GM21619 (cell line): ENCODE measurements around the gene C20orf173.

Experiments
- ATAC-seq: cut with Tn5 transposase; IDR thresholded peaks from one replicate; pipeline ENCODE4 v1.9.1; 2021; ENCODE audit not compliant: unreplicated experiment

C20orf173 gene

GRCh38 chr20:35508493-35509218, 20.8 kb downstream of the C20orf173 start:
- no peak for ATAC-seq

DNA sequence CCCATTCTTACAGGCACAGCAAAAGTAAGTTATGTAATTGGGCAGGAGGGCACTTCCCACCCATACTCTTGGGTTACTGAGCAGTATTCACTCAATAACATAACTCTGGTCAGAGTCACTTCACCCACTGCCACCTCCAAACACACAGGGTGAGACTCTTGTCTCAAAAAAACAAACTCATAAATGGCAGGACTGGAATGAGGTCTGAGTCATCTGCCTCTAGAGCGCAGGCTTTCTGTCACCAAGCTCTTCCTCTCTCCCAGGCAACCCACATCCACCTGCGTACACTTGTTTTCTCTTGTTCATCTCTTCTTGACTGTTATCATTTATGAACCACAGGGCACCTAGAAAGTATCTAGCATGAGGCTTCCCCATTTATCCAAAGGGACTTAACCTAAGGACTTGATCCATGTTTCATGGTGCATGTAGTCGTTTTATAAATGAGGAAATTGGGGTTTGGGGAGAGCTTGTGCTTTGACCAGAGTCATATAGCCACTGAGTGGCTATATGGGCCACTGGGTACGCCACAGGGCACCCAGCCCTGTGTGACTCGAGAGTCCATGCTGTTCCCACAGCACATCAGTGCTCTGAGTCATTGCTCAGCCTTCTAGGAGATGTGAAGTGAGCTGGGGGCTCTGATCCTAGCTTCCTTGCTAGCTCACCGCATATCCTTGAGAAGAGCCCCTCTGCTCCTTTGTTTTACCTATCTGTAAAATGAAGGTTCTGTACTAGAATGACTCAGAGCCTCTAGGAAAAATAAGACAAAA, 22.4 kb downstream of the C20orf173 start:
- no peak for ATAC-seq

- ATAC-seq: no peak
Observed at GRCh38 chr20:35506179-35506578, 23.3 kb downstream of the C20orf173 start.

DNA sequence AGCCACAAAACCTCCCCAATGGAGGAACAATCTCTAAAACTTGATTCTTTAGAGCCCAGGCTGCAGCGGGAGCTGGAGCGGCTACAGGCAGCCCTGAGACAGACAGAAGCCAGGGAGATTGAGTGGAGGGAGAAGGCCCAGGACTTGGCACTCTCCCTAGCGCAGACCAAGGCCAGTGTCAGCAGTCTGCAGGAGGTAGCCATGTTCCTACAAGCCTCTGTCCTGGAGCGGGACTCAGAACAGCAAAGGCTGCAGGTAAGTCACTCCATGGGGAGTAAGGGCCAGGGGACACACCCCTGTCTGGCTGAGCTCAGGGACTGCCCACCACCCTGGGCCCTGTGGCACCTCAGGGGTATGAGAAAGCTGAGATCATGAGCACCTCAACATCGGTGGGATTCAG, 24.7 kb downstream of the C20orf173 start:
- no peak for ATAC-seq

- no peak for ATAC-seq
Observed at GRCh38 chr20:35503841-35504561, 25.5 kb downstream of the C20orf173 start.

DNA sequence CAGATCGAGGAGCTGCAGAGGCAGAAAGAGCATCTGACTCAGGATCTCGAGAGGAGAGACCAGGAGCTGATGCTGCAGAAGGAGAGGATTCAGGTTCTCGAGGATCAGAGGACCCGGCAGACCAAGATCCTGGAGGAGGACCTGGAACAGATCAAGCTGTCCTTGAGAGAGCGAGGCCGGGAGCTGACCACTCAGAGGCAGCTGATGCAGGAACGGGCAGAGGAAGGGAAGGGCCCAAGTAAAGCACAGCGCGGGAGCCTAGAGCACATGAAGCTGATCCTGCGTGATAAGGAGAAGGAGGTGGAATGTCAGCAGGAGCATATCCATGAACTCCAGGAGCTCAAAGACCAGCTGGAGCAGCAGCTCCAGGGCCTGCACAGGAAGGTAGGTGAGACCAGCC, 26.2 kb downstream of the C20orf173 start:
- no peak for ATAC-seq

DNA sequence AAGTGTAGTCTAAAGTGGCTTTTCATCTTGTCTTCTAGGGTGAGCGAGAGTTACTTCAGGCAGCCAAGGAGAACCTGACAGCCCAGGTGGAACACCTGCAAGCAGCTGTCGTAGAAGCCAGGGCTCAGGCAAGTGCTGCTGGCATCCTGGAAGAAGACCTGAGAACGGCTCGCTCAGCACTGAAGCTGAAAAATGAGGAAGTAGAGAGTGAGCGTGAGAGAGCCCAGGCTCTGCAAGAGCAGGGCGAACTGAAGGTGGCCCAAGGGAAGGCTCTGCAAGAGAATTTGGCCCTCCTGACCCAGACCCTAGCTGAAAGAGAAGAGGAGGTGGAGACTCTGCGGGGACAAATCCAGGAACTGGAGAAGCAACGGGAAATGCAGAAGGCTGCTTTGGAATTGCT, 27.1 kb downstream of the C20orf173 start:
- ATAC-seq: no peak

- no peak for ATAC-seq
Observed at GRCh38 chr20:35499271-35499670, 30.2 kb downstream of the C20orf173 start.

DNA sequence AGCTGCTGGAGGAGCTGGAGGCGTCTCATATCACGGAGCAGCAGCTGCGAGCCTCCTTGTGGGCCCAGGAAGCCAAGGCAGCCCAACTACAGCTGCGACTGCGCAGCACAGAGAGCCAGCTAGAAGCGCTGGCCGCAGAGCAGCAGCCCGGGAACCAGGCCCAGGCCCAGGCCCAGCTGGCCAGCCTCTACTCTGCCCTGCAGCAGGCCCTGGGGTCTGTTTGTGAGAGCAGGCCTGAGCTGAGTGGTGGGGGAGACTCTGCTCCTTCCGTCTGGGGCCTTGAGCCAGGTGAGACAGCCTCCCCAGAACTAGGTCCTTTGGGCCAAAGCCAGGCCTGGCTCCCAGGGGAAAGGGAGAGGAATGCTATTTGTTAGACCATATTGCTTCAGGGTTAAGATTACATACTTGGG, 31.7 kb downstream of the C20orf173 start:
- no peak for ATAC-seq

DNA sequence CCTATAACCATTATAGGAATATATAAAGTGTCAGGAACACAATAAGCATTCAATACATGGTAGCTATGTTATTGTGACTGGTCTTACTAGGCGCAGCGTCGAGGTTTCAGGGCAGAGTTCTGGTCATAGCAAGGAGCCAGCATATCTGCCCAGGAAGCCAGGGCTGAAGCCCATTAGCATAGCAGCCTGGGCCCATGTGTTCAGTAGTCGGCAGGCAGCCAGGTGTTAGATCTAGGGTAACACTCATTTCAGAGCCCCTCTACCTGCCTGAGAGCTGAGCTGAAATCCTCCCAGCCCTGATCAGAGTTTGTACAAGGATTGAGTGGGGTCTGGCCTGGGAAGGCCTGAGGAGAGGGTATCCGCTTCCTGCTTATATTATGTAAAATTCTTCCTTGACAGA, 32.1 kb downstream of the C20orf173 start:
- ATAC-seq: no peak

GRCh38 chr20:35496481-35496880, 33.0 kb downstream of the C20orf173 start:
- ATAC-seq: no peak

GRCh38 chr20:35492352-35492751, 37.1 kb downstream of the C20orf173 start:
- ATAC-seq: no peak

- ATAC-seq: no peak
Observed at GRCh38 chr20:35491823-35492222, 37.6 kb downstream of the C20orf173 start.

DNA sequence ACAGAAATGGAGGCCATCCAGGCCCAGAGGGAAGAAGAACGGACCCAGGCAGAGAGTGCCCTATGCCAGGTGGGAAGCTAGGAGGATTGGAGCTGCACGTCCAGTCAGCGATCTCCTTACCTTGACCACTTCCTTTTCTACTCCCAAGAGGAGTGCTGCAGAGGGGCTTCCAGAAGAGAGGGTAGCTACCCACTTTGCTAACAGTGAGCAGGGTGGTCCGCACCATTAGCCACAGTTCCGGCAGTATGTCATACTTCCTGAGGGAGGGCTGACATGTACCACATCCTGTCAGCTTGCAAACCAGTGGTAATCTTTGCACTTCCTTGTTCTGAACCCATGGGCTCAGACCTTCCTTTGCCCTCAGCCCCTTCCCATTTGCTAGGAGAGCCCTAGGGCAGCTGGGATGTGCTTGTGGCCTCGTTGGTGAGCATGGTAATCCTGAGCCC, 38.7 kb downstream of the C20orf173 start:
- ATAC-seq: peak; percentile 95

DNA sequence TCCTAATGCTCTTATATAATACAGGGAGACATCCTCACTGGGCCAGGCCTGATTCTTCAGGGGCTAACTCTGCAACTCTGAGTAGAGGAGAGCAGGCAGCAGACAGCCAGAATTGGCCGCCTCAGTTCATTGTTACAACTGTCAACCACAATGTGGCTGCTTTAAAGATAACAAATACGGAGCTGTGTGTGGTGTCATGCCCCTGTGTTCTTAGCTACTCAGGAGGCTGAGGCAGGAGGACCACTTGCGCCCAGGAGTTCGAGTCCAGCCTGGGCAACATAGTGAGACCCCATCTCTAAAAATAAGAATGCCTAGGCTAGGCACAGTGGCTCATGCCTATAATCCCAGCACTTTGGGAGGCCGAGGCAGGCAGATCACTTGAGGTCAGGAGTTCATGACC, 39.7 kb downstream of the C20orf173 start:
- ATAC-seq: no peak

GRCh38 chr20:35487479-35487878, 42.0 kb downstream of the C20orf173 start:
- no peak for ATAC-seq

DNA sequence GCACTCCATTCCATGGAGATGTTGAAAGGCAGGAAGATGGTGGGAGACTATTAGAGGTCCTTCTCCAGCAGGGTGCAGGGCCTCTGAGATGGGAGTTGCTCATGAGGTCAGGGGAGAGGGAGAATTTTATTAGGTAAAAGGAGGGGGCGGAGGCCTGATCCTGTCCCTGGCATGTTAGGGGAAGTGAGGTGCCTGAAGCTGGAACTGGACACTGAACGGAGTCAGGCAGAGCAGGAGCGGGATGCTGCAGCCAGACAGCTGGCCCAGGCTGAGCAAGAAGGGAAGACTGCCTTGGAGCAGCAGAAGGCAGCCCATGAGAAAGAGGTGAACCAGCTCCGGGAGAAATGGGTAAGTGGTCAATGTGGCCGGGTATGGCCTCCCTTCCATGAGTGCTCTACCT, 49.7 kb downstream of the C20orf173 start:
- ATAC-seq: no peak

DNA sequence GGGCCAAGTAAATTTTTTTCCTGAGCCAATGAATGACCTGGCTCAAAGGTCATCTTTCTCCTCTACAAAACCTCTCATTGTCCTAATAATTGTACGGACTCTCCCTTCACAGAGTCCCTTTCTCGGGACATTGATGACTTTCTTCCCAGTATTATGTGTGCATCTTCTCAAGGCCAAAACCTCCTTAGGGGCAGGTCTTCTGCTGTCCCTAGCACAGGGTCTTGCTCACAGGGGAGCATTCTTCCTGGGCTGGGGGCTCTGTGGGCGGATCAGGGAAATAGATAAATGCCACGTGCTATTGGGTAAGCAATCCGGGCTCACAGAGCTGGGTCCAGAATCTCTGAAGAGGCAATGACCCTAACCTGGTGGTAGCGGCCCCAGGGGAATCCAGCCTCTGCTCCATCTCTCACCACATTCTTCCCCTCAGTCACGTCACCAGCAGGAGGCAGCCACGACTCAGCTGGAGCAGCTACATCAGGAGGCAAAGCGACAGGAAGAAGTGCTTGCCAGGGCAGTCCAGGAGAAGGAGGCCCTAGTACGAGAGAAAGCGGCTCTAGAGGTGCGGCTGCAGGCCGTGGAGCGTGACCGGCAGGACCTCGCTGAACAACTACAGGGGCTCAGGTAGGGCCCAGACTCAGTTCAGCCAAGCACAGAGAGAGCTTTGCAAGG, 50.5 kb downstream of the C20orf173 start:
- ATAC-seq: no peak
